DND-41 (cell line): Measurements from ENCODE around the gene WNT8B.

ENCODE experiments used
- CTCF ChIP-seq: IDR thresholded peaks from 2 replicates; pipeline ENCODE4 v1.5.1; 2012; ENCODE audit warnings: borderline replicate concordance, low read length, moderate library complexity, mild to moderate bottlenecking; ENCODE audit not compliant: poor library complexity, severe bottlenecking; ENCODE audit errors: extremely low read depth
- EZH2 ChIP-seq: IDR thresholded peaks from 3 replicates; pipeline ENCODE4 v1.6.1; 2012; ENCODE audit warnings: borderline replicate concordance, low read depth, mild to moderate bottlenecking, moderate library complexity, low read length, inconsistent platforms; ENCODE audit not compliant: severe bottlenecking

GRCh38 chr10:100509241-100509840 is 46.5 kb downstream of the WNT8B start:
- no peak for TF ChIP-seq CTCF
- no peak for TF ChIP-seq EZH2
